ENCODE data around the gene ATP9B.
A peak's percentile ranks its signal among the peaks of the same experiment; 100 is the strongest.
"Not testable (repeated sequence)": the region's sequence is repeated elsewhere in the genome, so short reads cannot be mapped to it uniquely, and the experiment has no call there.

The ATP9B gene

DNA sequence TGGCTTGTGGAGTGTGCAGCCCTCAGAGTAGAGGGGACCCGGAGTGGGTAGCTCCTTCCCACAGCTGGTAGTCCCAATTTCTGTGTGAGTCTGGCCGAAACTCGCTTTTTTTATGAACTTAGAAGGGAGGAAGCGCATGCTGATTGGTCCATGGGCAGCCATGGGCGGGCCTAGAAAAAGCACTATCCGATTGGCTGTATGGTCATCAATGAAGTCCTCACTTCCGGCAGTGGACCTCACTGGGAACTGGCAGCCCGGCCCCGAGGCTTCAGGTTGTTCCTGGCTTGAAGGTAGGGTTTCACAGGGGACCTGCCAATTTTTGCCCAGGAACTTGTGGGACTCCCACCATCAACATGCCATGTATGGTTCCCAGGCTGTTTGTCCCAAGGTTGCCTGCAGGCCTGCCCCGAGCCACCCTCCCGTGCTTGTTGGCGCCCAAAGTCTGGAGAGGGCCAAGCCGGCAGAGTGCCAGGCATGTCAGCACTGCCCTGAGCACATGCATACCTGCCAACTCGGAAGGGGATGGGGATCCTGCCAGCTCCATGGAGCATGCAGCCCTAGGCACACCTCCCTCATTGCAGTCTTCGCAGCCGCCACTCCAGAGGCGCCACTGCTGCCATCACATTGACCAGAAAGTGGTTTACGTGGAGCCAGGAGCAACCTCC, 98.5 kb downstream of the ATP9B start:
- no peak for DNase-seq (ENCODE audit: low spot score)
- H3K27ac ChIP-seq: no peak overlapping the region
- POLR2A ChIA-PET (ENCODE audit: low non-redundant PET): no interaction called here
- TF ChIP-seq, protein P1, sequence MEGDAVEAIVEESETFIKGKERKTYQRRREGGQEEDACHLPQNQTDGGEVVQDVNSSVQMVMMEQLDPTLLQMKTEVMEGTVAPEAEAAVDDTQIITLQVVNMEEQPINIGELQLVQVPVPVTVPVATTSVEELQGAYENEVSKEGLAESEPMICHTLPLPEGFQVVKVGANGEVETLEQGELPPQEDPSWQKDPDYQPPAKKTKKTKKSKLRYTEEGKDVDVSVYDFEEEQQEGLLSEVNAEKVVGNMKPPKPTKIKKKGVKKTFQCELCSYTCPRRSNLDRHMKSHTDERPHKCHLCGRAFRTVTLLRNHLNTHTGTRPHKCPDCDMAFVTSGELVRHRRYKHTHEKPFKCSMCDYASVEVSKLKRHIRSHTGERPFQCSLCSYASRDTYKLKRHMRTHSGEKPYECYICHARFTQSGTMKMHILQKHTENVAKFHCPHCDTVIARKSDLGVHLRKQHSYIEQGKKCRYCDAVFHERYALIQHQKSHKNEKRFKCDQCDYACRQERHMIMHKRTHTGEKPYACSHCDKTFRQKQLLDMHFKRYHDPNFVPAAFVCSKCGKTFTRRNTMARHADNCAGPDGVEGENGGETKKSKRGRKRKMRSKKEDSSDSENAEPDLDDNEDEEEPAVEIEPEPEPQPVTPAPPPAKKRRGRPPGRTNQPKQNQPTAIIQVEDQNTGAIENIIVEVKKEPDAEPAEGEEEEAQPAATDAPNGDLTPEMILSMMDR (conservative IDR thresholded peaks at IDR 0.05; ENCODE audit: low read depth): no peak
- CTCF ChIA-PET: no interaction called here

- TF ChIP-seq, protein P1 (conservative IDR thresholded peaks at IDR 0.05; ENCODE audit: low read depth): no peak
- DNase-seq (ENCODE audit: low spot score): peak; percentile 5
- H3K27ac ChIP-seq: peak overlapping the region; percentile 52
- ChIA-PET CTCF (interaction anchor here (0.7 kb wide), 1 partner anchor 12 kb away, joined by 4 read pairs; no protein-coding TSS in a partner anchor), POLR2A (ENCODE audit: low non-redundant PET) (no interaction called here)
These were observed 100.9 kb downstream of the ATP9B start for GRCh38 chr18:79169958-79170555.

GRCh38 chr18:79172331-79172730, 103.1 kb downstream of the ATP9B start:
- H3K27ac ChIP-seq; DNase-seq (ENCODE audit: low spot score); POLR2A ChIA-PET (ENCODE audit: low non-redundant PET); CTCF ChIA-PET: not testable (repeated sequence)

- H3K27ac ChIP-seq: no peak overlapping the region
- TF ChIP-seq, protein P1 (conservative IDR thresholded peaks at IDR 0.05; ENCODE audit: low read depth): no peak
- ChIA-PET CTCF (interaction anchor here (0.6 kb wide), 1 partner anchor 96 kb away, joined by 3 read pairs; no protein-coding TSS in a partner anchor), POLR2A (ENCODE audit: low non-redundant PET) (no interaction called here)
- DNase-seq (ENCODE audit: low spot score): no peak
These were observed 104.5 kb downstream of the ATP9B start for GRCh38 chr18:79173742-79174141.

- ChIA-PET POLR2A (ENCODE audit: low non-redundant PET) (no interaction called here), CTCF (interaction anchor here (0.6 kb wide), 1 partner anchor 14 kb away, joined by 4 read pairs; no protein-coding TSS in a partner anchor)
- no peak overlapping the region for H3K27ac ChIP-seq
- no peak for DNase-seq (ENCODE audit: low spot score)
- TF ChIP-seq, protein P1 (conservative IDR thresholded peaks at IDR 0.05; ENCODE audit: low read depth): no peak
These were observed 108.9 kb downstream of the ATP9B start for GRCh38 chr18:79178113-79178531.

- ChIA-PET POLR2A (ENCODE audit: low non-redundant PET) (no interaction called here), CTCF (interaction anchor here (0.6 kb wide), 1 partner anchor 12 kb away, joined by 4 read pairs; no protein-coding TSS in a partner anchor)
- TF ChIP-seq, protein P1 (conservative IDR thresholded peaks at IDR 0.05; ENCODE audit: low read depth): no peak
- DNase-seq (ENCODE audit: low spot score): no peak
- H3K27ac ChIP-seq: no peak overlapping the region
These were observed 113.0 kb downstream of the ATP9B start for GRCh38 chr18:79182047-79182713.

DNA sequence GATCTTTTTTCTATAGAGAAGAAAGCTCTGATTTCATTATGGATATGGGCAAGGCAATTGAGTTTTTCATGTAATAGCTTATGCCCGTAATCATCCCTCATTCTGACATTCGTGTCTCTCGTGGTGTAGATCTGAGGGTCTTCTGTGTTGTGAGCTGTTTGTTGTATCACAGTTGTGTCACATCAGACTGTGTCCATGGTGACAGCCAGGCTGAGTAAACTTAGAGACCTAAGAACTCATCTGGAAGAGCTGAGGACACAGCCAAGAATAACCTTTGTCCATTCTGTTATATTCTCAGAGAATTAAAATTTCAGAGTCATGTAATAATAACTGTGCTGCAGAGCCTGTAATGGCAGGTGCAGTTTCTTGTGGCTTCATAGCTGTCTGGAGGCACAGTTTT, 116.5 kb downstream of the ATP9B start:
- POLR2A ChIA-PET (ENCODE audit: low non-redundant PET): no interaction called here
- no peak for DNase-seq (ENCODE audit: low spot score)
- no peak overlapping the region for H3K27ac ChIP-seq
- TF ChIP-seq, protein P1 (conservative IDR thresholded peaks at IDR 0.05; ENCODE audit: low read depth): no peak
- CTCF ChIA-PET: no interaction called here

Measured in RWPE1 (cell line).